Sigmoid colon (tissue), 7 donors: ENCODE measurements around the gene DYSF. TPM values are rescaled to one million over a fixed set of nuclear protein-coding genes. Genes with fewer than 3 reads are reported as not detected.

Experiments
- DNase-seq: peaks from one replicate; pipeline ENCODE4 v3.0.0-alpha.2; 2019
- H3K27ac ChIP-seq, 4 donors: fragments of 200-600 bp; sonication (generic); one replicate each; pipeline ENCODE4 v1.5.1; 2016 to 2019; ENCODE audit warnings: mild to moderate bottlenecking in 1 of 4
- H3K27me3 ChIP-seq, 3 donors: fragments of 200-600 bp; sonication (generic); one replicate each; pipeline ENCODE4 v1.5.1; 2019; ENCODE audit warnings: mild to moderate bottlenecking in 1 of 3
- H3K36me3 ChIP-seq, 4 donors: fragments of 200-600 bp; sonication (generic); one replicate each; pipeline ENCODE4 v1.5.1; 2016 to 2019
- H3K4me1 ChIP-seq, 4 donors: fragments of 200-600 bp; sonication (generic); one replicate each; pipeline ENCODE4 v1.5.1; 2017 to 2019
- H3K4me3 ChIP-seq, 4 donors: fragments of 200-600 bp; sonication (generic); one replicate each; pipeline ENCODE4 v1.5.1; 2017 to 2019; ENCODE audit warnings: mild to moderate bottlenecking in 2 of 4, moderate library complexity in 1 of 4
- H3K9me3 ChIP-seq, 4 donors: fragments of 200-600 bp in 3 of 4; sonication (generic) in 3 of 4; one replicate each; pipeline versions ENCODE4 v1.5.1 to v1.6.1; 2013 to 2019
- EP300 ChIP-seq, 4 donors: sonication (generic); formaldehyde crosslinking; IDR thresholded peaks; one replicate each; pipeline ENCODE4 v1.6.1; 2017; ENCODE audit warnings: antibody characterized with exemption in 4 of 4
- POLR2A ChIP-seq, 2 donors: fragments of 450-650 bp; IDR thresholded peaks; one replicate each; pipeline ENCODE4 v1.6.1; 2016; ENCODE audit warnings: antibody characterized with exemption in 2 of 2, mild to moderate bottlenecking in 2 of 2, moderate library complexity in 2 of 2
- POLR2AphosphoS5 ChIP-seq, 4 donors: sonication (generic); formaldehyde crosslinking; IDR thresholded peaks; one replicate each; pipeline ENCODE4 v1.6.1; 2017; ENCODE audit warnings: antibody characterized with exemption in 4 of 4
- WGBS, 2 donors: extraction: QIAGEN DNeasy Blood & Tissue Kit; methylation state at CpG; one replicate each; pipeline ENCODE4 v1.1.7; 2013; 5-methylcytosine and 5-hydroxymethylcytosine counted together
- intact Hi-C: fragments of 100-400 bp; cut with DNase I; formaldehyde crosslinking; loops from one replicate; pipeline ENCODE4 v1.15.1; 2023
- polyA plus RNA-seq, 3 donors: library from polyadenylated mRNA; stranded (reverse); fragments of 200-250 nt; gene quantifications; one replicate each; pipeline ENCODE4 v1.2.3, GENCODE V29; 2013
- total RNA-seq, 4 donors: library from RNA; depleted of rRNA; stranded (reverse); fragments of >200 nt; gene quantifications; one replicate each; pipeline ENCODE4 v1.1.0, GENCODE V29; 2016
- TF ChIP-seq, protein P1 (sequence below), 4 experiments: fragments of 450-650 bp in 3 of 4; fragments of 200-600 bp in 1 of 4; IDR thresholded peaks; one replicate each; pipeline ENCODE4 v1.5.1; 2016 to 2019; ENCODE audit warnings: antibody characterized with exemption in 4 of 4, mild to moderate bottlenecking in 3 of 4, moderate library complexity in 2 of 4
- donor health status: healthy with polysubstance abuse.
- donor health status: Bipolar disorder and iron deficiency.
- donor health status: healthy.

DYSF gene
- total and polyA plus RNA-seq, 7 donors = 1.6 to 49.6 (median 12.5) TPM

DNA sequence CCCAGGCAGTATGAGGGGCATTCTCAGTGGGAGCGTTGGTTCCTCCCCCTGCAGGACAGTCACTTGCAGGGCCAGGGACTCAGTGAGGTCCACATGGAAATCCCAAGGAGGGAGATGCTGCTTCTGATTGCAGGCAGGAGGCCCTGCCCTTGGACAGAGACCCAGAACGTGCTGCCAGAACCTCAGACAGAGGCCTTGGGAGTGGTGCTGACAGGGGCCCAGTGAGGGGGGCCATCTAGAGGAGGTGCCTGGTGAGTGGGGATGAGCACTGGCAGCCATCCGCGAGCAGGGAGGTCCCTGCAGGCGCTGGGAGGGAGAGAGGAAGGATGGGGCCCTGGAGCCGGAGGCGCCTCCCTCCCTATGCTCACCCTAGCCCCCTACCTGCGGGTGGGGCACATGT lies 133.1 kb downstream of the DYSF start:
- intact Hi-C loops = no loop called here
- no peak for TF ChIP-seq POLR2AphosphoS5 (IDR thresholded peaks at IDR 0.05)
- no peak for TF ChIP-seq POLR2A (IDR thresholded peaks at IDR 0.05)
- TF ChIP-seq, protein P1, sequence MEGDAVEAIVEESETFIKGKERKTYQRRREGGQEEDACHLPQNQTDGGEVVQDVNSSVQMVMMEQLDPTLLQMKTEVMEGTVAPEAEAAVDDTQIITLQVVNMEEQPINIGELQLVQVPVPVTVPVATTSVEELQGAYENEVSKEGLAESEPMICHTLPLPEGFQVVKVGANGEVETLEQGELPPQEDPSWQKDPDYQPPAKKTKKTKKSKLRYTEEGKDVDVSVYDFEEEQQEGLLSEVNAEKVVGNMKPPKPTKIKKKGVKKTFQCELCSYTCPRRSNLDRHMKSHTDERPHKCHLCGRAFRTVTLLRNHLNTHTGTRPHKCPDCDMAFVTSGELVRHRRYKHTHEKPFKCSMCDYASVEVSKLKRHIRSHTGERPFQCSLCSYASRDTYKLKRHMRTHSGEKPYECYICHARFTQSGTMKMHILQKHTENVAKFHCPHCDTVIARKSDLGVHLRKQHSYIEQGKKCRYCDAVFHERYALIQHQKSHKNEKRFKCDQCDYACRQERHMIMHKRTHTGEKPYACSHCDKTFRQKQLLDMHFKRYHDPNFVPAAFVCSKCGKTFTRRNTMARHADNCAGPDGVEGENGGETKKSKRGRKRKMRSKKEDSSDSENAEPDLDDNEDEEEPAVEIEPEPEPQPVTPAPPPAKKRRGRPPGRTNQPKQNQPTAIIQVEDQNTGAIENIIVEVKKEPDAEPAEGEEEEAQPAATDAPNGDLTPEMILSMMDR (IDR thresholded peaks at IDR 0.05) = no peak
- TF ChIP-seq EP300 (IDR thresholded peaks at IDR 0.05) = no peak
- H3K27ac ChIP-seq = no peak overlapping the region
- H3K27me3 ChIP-seq = no peaks in the 10 kb centered on the region
- no peaks in the 10 kb centered on the region for H3K9me3 ChIP-seq
- H3K4me3 ChIP-seq = no peak overlapping the region
- DNase-seq = no peak
- peaks cover 0 to under 1% (median 0%) of the 10 kb centered on the region in 4 donors for H3K4me1 ChIP-seq
- H3K36me3 ChIP-seq = peaks cover 0 to 7% (median 3%) of the 10 kb centered on the region in 4 donors
- WGBS, 2 donors = 87 to 91% methylated on average over 8 of the region's 8 CpGs

- Histone ChIP-seq H3K9me3 (no peaks in the 10 kb centered on the region), H3K27ac (no peak overlapping the region), H3K36me3 (peaks cover 0 to 7% (median 3%) of the 10 kb centered on the region in 4 donors), H3K4me1 (peaks cover 0 to 11% (median 5%) of the 10 kb centered on the region in 4 donors), H3K4me3 (no peak overlapping the region), H3K27me3 (no peaks in the 10 kb centered on the region)
- TF ChIP-seq EP300 (IDR thresholded peaks at IDR 0.05) (no peak), POLR2A (IDR thresholded peaks at IDR 0.05) (no peak), POLR2AphosphoS5 (IDR thresholded peaks at IDR 0.05) (no peak)
- TF ChIP-seq, protein P1 (IDR thresholded peaks at IDR 0.05) = no peak
- DNase-seq = no peak
- 93% methylated on average over 4 of the region's 4 CpGs for WGBS, 2 donors
- intact Hi-C loops = no loop called here
Measured at GRCh38 chr2:71587509-71588073, 134.2 kb downstream of the DYSF start.

- Histone ChIP-seq H3K4me1 (peaks cover 0 to 13% (median 6%) of the 10 kb centered on the region in 4 donors), H3K4me3 (no peak overlapping the region), H3K27ac (no peak overlapping the region), H3K36me3 (peaks cover 0 to 11% (median 4%) of the 10 kb centered on the region in 4 donors), H3K27me3 (no peaks in the 10 kb centered on the region), H3K9me3 (no peaks in the 10 kb centered on the region)
- intact Hi-C loops = no loop called here
- 44 to 64% methylated on average over 10 of the region's 10 CpGs for WGBS, 2 donors
- no peak for DNase-seq
- TF ChIP-seq POLR2AphosphoS5 (IDR thresholded peaks at IDR 0.05) = no peak
Measured at GRCh38 chr2:71588497-71589170, 135.3 kb downstream of the DYSF start.

- TF ChIP-seq, protein P1 (IDR thresholded peaks at IDR 0.05) = no peak
- TF ChIP-seq POLR2A (IDR thresholded peaks at IDR 0.05) = no peak
- no peak for TF ChIP-seq EP300 (IDR thresholded peaks at IDR 0.05)
- no peak for TF ChIP-seq POLR2AphosphoS5 (IDR thresholded peaks at IDR 0.05)
- DNase-seq = no peak
- Histone ChIP-seq H3K36me3 (peaks cover 0 to 16% (median 5%) of the 10 kb centered on the region in 4 donors), H3K27me3 (no peaks in the 10 kb centered on the region), H3K4me3 (no peak overlapping the region), H3K4me1 (peaks cover 0 to 13% (median 6%) of the 10 kb centered on the region in 4 donors), H3K9me3 (no peaks in the 10 kb centered on the region), H3K27ac (no peak overlapping the region)
- WGBS, 2 donors = 93 to 97% methylated on average over 10 of the region's 10 CpGs
- intact Hi-C loops = no loop called here
Measured at GRCh38 chr2:71589763-71590162, 136.4 kb downstream of the DYSF start.

GRCh38 chr2:71591044-71591443 lies 137.7 kb downstream of the DYSF start:
- peaks cover 0 to 16% (median 4%) of the 10 kb centered on the region in 4 donors for H3K36me3 ChIP-seq
- intact Hi-C loops = no loop called here

More at GRCh38 chr2:71591044-71591443, 137.7 kb downstream of the DYSF start:
- no peak for TF ChIP-seq POLR2AphosphoS5 (IDR thresholded peaks at IDR 0.05)
- TF ChIP-seq EP300 (IDR thresholded peaks at IDR 0.05) = no peak
- TF ChIP-seq, protein P1 (IDR thresholded peaks at IDR 0.05) = no peak
- no peak for TF ChIP-seq POLR2A (IDR thresholded peaks at IDR 0.05)
- WGBS, 2 donors = 86 to 94% methylated on average over 3 of the region's 3 CpGs
- H3K27me3 ChIP-seq = no peaks in the 10 kb centered on the region
- DNase-seq = no peak
- peaks cover 0 to 13% (median 6%) of the 10 kb centered on the region in 4 donors for H3K4me1 ChIP-seq
- H3K4me3 ChIP-seq = no peak overlapping the region
- no peaks in the 10 kb centered on the region for H3K9me3 ChIP-seq
- no peak overlapping the region for H3K27ac ChIP-seq
